Spleen (tissue), 7 donors: ENCODE data around the gene RMI2.

Experiments
- CTCF ChIP-seq, 11 experiments: fragments of 200-600 bp in 7 of 11; fragments of 450-650 bp in 4 of 11; sonication (generic) in 4 of 11; IDR thresholded peaks in 8 of 11; conservative IDR thresholded peaks in 3 of 11; 1 replicate in 7 of 11; 2 replicates in 4 of 11; pipeline versions ENCODE4 v1.4.0 to v1.8.0; 2016 to 2021; ENCODE audit warnings: antibody characterized with exemption in 11 of 11, inconsistent platforms in 4 of 11, mild to moderate bottlenecking in 1 of 11
- POLR2A ChIP-seq, 3 donors: fragments of 450-650 bp; IDR thresholded peaks; one replicate each; pipeline ENCODE4 v1.5.1; 2017; ENCODE audit warnings: antibody characterized with exemption in 3 of 3, mild to moderate bottlenecking in 1 of 3
- POLR2AphosphoS5 ChIP-seq, 3 donors: sonication (generic); formaldehyde crosslinking; IDR thresholded peaks; one replicate each; pipeline ENCODE4 v1.5.1; 2017; ENCODE audit warnings: antibody characterized with exemption in 3 of 3
- donor health status: DM: no; HTN: no; CAD: no; lungs with moderate emphysema.
- donor health status: DM: no; HTN: no; CAD: no.
- donor health status: DM: no; HTN: no; CAD: no.

- TF ChIP-seq POLR2AphosphoS5 (IDR thresholded peaks at IDR 0.05) (no peak), POLR2A (IDR thresholded peaks at IDR 0.05) (no peak), CTCF (IDR thresholded peaks at IDR 0.05 in 8 of 11, conservative IDR thresholded peaks at IDR 0.05 in 3 of 11) (no peak)
These were observed 16.2 kb upstream of the RMI2 start for GRCh38 chr16:11329071-11329491.
